Cardiac muscle cell (in vitro differentiated cells and primary cell): Measurements from ENCODE around the gene SULT4A1. TPM values are rescaled to one million over a fixed set of nuclear protein-coding genes. Genes with fewer than 3 reads are reported as not detected.

ENCODE experiments used
- DNase-seq, 2 donors: peaks; one replicate each; pipeline versions ENCODE4 v3.0.0 to v3.0.0-alpha.2; 2010 to 2017; ENCODE audit warnings: low read depth in 1 of 2, low spot score in 1 of 2
- H3K27ac ChIP-seq: fragments of 200-600 bp; sonication (generic); 2 replicates; pipeline ENCODE4 v1.5.1; 2016
- H3K27me3 ChIP-seq: fragments of 200-600 bp; sonication (generic); 2 replicates; pipeline ENCODE4 v1.6.0; 2016; ENCODE audit warnings: control low read depth
- H3K36me3 ChIP-seq: fragments of 200-600 bp; sonication (generic); 2 replicates; pipeline ENCODE4 v1.5.1; 2016; ENCODE audit warnings: control low read depth
- H3K4me1 ChIP-seq: fragments of 200-600 bp; sonication (generic); 2 replicates; pipeline ENCODE4 v1.8.1; 2017; ENCODE audit warnings: low read depth, mild to moderate bottlenecking, mixed run types
- H3K4me3 ChIP-seq: fragments of 200-600 bp; sonication (generic); 2 replicates; pipeline ENCODE4 v1.5.1; 2016; ENCODE audit warnings: mild to moderate bottlenecking
- H3K9me3 ChIP-seq: fragments of 200-600 bp; sonication (generic); 2 replicates; pipeline ENCODE4 v1.5.1; 2017; ENCODE audit warnings: low read depth, mild to moderate bottlenecking, control low read depth
- polyA plus RNA-seq: library from polyadenylated mRNA; unstranded; fragments of >200 nt; fragmentation: Nextera tagmentation; extraction: Ambion mirVana; gene quantifications from 2 replicates; pipeline ENCODE4 v1.2.1, GENCODE V29; 2016
- total RNA-seq: library from RNA; depleted of rRNA; stranded (reverse); fragments of >200 nt; gene quantifications from 2 replicates; pipeline ENCODE4 v1.2.3, GENCODE V29; 2016
- TF ChIP-seq, protein P1 (sequence below): IDR thresholded peaks from 2 replicates; pipeline ENCODE4 v1.5.1; 2012; ENCODE audit warnings: low read depth, mild to moderate bottlenecking, low read length

The SULT4A1 gene
- total and polyA plus RNA-seq, 2 experiments from 2014 or later, result 1.3 to 3.2 TPM

GRCh38 chr22:43811777-43812148, 50.5 kb downstream of the SULT4A1 start:
- Histone ChIP-seq H3K36me3 (no peaks in the 10 kb centered on the region), H3K4me3 (peak overlapping the region; percentile 62), H3K27me3 (no peaks in the 10 kb centered on the region), H3K27ac (no peak overlapping the region), H3K4me1 (peaks cover 11% of the 10 kb centered on the region), H3K9me3 (no peaks in the 10 kb centered on the region)
- peak in 1 of 2 donors; percentile 47 for DNase-seq
- TF ChIP-seq, protein P1, sequence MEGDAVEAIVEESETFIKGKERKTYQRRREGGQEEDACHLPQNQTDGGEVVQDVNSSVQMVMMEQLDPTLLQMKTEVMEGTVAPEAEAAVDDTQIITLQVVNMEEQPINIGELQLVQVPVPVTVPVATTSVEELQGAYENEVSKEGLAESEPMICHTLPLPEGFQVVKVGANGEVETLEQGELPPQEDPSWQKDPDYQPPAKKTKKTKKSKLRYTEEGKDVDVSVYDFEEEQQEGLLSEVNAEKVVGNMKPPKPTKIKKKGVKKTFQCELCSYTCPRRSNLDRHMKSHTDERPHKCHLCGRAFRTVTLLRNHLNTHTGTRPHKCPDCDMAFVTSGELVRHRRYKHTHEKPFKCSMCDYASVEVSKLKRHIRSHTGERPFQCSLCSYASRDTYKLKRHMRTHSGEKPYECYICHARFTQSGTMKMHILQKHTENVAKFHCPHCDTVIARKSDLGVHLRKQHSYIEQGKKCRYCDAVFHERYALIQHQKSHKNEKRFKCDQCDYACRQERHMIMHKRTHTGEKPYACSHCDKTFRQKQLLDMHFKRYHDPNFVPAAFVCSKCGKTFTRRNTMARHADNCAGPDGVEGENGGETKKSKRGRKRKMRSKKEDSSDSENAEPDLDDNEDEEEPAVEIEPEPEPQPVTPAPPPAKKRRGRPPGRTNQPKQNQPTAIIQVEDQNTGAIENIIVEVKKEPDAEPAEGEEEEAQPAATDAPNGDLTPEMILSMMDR, result no peak

DNA sequence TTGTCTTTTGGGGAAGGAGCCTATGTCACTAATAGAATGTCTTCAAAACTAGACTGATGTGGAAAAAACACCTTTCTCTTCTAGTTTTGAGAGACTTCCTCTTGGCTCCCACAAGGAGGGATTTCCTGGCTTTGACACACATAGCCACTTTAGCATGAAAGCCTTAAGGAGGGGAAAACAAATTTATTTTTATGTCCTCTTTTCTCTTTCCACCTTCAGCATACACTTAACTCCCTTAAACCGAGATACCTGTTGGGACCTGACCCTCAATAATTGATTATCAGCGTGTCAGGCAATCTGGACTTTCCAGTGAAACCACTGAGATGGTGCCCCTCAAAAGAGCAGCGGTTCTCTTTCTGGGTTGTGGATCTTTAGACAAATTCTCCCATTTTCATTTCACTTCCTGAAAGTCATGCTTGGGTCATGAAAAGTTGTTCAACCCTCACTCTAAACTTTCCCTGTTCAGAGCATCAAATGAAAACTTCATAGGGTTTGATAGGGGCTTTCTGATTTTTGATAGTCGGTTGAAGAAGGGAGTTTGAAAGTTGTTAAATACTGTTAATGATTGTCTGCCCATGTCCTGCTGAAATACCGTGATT, 59.3 kb downstream of the SULT4A1 start:
- H3K27ac ChIP-seq, result no peak overlapping the region
- no peaks in the 10 kb centered on the region for H3K9me3 ChIP-seq
- TF ChIP-seq, protein P1, result no peak
- DNase-seq, result no peak
- no peaks in the 10 kb centered on the region for H3K36me3 ChIP-seq
- peaks cover 3% of the 10 kb centered on the region for H3K27me3 ChIP-seq
- H3K4me3 ChIP-seq, result no peak overlapping the region
- H3K4me1 ChIP-seq, result no peaks in the 10 kb centered on the region

DNA sequence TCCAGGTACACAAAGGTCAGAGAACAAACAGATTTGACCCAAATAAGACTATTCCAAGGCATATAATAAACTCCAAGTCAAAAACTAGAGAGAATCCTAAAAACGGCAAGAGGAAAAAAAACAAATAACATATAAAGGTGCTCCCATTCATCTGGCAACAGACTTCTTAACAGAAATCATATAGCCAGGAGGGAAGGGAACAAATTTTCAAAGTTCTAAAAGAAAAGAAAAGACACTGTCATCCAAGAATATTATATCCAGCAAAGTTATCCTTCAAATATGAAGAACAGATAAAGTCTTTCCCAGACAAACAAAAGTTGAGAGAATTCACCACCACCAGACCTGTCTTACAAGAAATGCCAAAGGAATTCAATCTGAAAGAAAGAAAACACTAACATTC, 61.3 kb downstream of the SULT4A1 start:
- Histone ChIP-seq H3K27me3 (peaks cover 3% of the 10 kb centered on the region), H3K27ac (no peak overlapping the region), H3K36me3 (no peaks in the 10 kb centered on the region), H3K9me3 (no peaks in the 10 kb centered on the region), H3K4me1 (peaks cover 16% of the 10 kb centered on the region), H3K4me3 (no peak overlapping the region)
- TF ChIP-seq, protein P1, result no peak
- no peak for DNase-seq

DNA sequence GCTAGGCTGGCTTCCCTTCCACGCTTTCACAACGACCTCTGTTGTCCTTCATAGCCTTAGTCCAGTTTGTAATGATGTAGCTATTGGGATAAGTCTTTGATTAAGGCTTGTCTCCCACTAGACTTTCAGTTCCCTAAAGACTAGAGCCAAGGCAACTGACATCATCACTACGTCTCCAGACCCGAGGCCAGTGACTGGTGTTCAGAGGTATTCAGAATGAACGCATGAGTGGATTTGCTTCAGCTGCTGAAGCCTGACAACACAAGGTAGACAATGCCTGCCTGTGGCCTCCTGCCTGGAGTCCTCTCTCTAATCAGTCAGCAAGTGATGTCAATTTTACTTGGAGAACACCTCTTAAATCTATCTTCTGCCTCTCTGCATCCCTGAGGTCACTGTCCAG, 63.8 kb downstream of the SULT4A1 start:
- TF ChIP-seq, protein P1, result no peak
- Histone ChIP-seq H3K9me3 (no peaks in the 10 kb centered on the region), H3K27ac (peak overlapping the region; percentile 8), H3K4me3 (no peak overlapping the region), H3K36me3 (no peaks in the 10 kb centered on the region), H3K27me3 (peaks cover 3% of the 10 kb centered on the region), H3K4me1 (peaks cover 19% of the 10 kb centered on the region)
- DNase-seq, result no peak

DNA sequence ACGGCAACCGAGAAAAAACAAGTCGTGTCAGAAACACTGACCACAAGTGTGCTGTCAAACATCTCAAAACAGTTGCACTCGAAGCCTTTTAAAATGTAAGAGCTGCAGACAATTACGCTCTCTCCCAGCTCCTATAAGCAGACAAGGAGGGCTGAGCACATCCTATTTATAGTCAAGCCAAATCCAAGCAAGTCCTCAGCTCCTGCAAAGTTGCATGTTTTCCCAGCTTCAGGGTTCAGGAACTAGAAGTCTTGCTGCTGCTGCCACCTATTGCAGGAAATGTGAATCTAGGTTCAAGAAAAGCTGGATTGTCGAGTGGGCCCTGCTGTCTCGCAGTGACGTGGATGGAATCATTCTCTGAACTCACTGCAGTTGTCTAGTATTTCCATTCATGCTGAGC, 65.7 kb downstream of the SULT4A1 start:
- Histone ChIP-seq H3K27ac (peak overlapping the region; percentile 77), H3K9me3 (no peaks in the 10 kb centered on the region), H3K4me1 (peaks cover 19% of the 10 kb centered on the region), H3K27me3 (no peaks in the 10 kb centered on the region), H3K36me3 (no peaks in the 10 kb centered on the region), H3K4me3 (no peak overlapping the region)
- TF ChIP-seq, protein P1, result peak; percentile 66
- DNase-seq, result peak; percentile 78 to 90
